A549 (cell line): Measurements from ENCODE around the gene SSNA1. TPM values are rescaled to one million over a fixed set of nuclear protein-coding genes. Genes with fewer than 3 reads are reported as not detected.

Source experiments
- ATAC-seq, 2 experiments: fragments of 200-7000 bp in 1 of 2; fragments of >200 bp in 1 of 2; cut with Nextera tagmentation in 1 of 2; cut with Tn5 transposase in 1 of 2; 3 replicates each; pipeline versions ENCODE4 v1.8.0 to v1.9.1; 2018 to 2020; ENCODE audit warnings: mild to moderate bottlenecking in 1 of 2, moderate library complexity in 1 of 2
- CTCF ChIA-PET: fragments of 300-600 bp; sonication (Branson Sonifier 250); formaldehyde crosslinking; extraction: SDS; loops from one replicate; lab custom pipeline; 2021; ENCODE audit warnings: antibody characterized with exemption, inconsistent platforms; lab: Yijun Ruan, JAX
- POLR2A ChIA-PET: fragments of 350-600 bp; formaldehyde crosslinking; extraction: SDS; loops from one replicate; lab custom pipeline; 2021; ENCODE audit warnings: antibody characterized with exemption, inconsistent platforms; lab: Yijun Ruan, JAX
- DNase-seq, 2 experiments: peaks; one replicate each; pipeline versions ENCODE4 v3.0.0 to v3.0.0-alpha.2; 2011 to 2016; ENCODE audit warnings: low read depth in 1 of 2, low spot score in 1 of 2
- FAIRE-seq: peaks from 2 replicates; lab custom pipeline; 2011; peaks lifted over from hg19 to GRCh38; lab: Jason Lieb, UNC
- H3K27ac ChIP-seq, 2 experiments: fragments of >200 bp; sonication (Bioruptor Twin); formaldehyde crosslinking; 3 replicates each; pipeline ENCODE4 v1.5.1; 2016 to 2017
- H3K4me1 ChIP-seq: fragments of >200 bp; sonication (Bioruptor Twin); formaldehyde crosslinking; 3 replicates; pipeline ENCODE4 v1.6.1; 2016
- H3K4me2 ChIP-seq: fragments of >200 bp; sonication (Bioruptor Twin); formaldehyde crosslinking; 3 replicates; pipeline ENCODE4 v1.6.1; 2016
- H3K4me3 ChIP-seq: fragments of >200 bp; sonication (Bioruptor Twin); formaldehyde crosslinking; 3 replicates; pipeline ENCODE4 v1.5.1; 2016
- H3K9me3 ChIP-seq: fragments of >200 bp; sonication (Bioruptor Twin); formaldehyde crosslinking; 3 replicates; pipeline ENCODE4 v1.6.1; 2016
- FOSB ChIP-seq: fragments of 250-450 bp; sonication (Bioruptor Pico); IDR thresholded peaks from 2 replicates; pipeline ENCODE4 v1.5.0; 2020; ENCODE audit warnings: mild to moderate bottlenecking, moderate library complexity
- FOSL2 ChIP-seq, 2 experiments: fragments of 450-650 bp in 1 of 2; fragments of >200 bp in 1 of 2; sonication (Bioruptor Twin) in 1 of 2; formaldehyde crosslinking; IDR thresholded peaks; 2 replicates each; pipeline versions ENCODE4 v1.5.0 to v1.6.1; 2016 to 2020; ENCODE audit warnings: mild to moderate bottlenecking in 1 of 2, moderate library complexity in 1 of 2
- GATA3 ChIP-seq: IDR thresholded peaks from 2 replicates; pipeline ENCODE4 v1.6.1; 2012; ENCODE audit warnings: borderline replicate concordance
- HES2 ChIP-seq: fragments of >200 bp; sonication (Bioruptor Twin); formaldehyde crosslinking; IDR thresholded peaks from 2 replicates; pipeline ENCODE4 v1.6.1; 2016
- HOXA7 ChIP-seq: fragments of 250-450 bp; sonication (Bioruptor Pico); IDR thresholded peaks from 2 replicates; pipeline ENCODE4 v1.5.0; 2020; ENCODE audit warnings: mild to moderate bottlenecking, moderate library complexity
- KDM1A ChIP-seq: fragments of 200-600 bp; sonication (generic); IDR thresholded peaks from 2 replicates; pipeline ENCODE4 v1.6.1; 2016; ENCODE audit warnings: low read depth, mild to moderate bottlenecking
- KDM5A ChIP-seq: fragments of 200-600 bp; sonication (generic); IDR thresholded peaks from 2 replicates; pipeline ENCODE4 v1.6.1; 2016; ENCODE audit warnings: antibody characterized with exemption, mild to moderate bottlenecking
- MAX ChIP-seq: IDR thresholded peaks from 2 replicates; pipeline ENCODE4 v1.6.1; 2012
- PHF8 ChIP-seq: fragments of 200-600 bp; sonication (generic); IDR thresholded peaks from 2 replicates; pipeline ENCODE4 v1.6.1; 2016; ENCODE audit warnings: low read depth, mild to moderate bottlenecking, antibody characterized with exemption, moderate library complexity, borderline replicate concordance
- POLR2AphosphoS2 ChIP-seq: conservative IDR thresholded peaks from 2 replicates; pipeline ENCODE4 v1.6.1; 2012; ENCODE audit warnings: low read length, improper control_type of control experiment, inconsistent platforms
- RCOR1 ChIP-seq: fragments of 150-350 bp; IDR thresholded peaks from 2 replicates; pipeline ENCODE4 v1.6.1; 2014; ENCODE audit warnings: antibody characterized with exemption, low read length, low read depth
- TFCP2L1 ChIP-seq: fragments of 250-450 bp; sonication (Bioruptor Pico); IDR thresholded peaks from 2 replicates; pipeline ENCODE4 v1.5.0; 2021; ENCODE audit warnings: mild to moderate bottlenecking
- ZSCAN20 ChIP-seq: fragments of 250-450 bp; sonication (Bioruptor Pico); IDR thresholded peaks from 2 replicates; pipeline ENCODE4 v1.8.0; 2022; ENCODE audit warnings: mild to moderate bottlenecking, moderate library complexity
- WGBS: methylation state at CpG from one replicate; pipeline ENCODE4 v1.1.6; 2017; ENCODE audit errors: missing lambda C conversion rate; 5-methylcytosine and 5-hydroxymethylcytosine counted together
- polyA plus RNA-seq, 4 experiments: library from polyadenylated mRNA; depleted of rRNA in 3 of 4; stranded (reverse); fragments of >200 nt; fragmentation: RNase III in 1 of 4; extraction: RNeasy Plus Mini Kit Qiagen cat#74134 plus additional on column Dnase treatment in 1 of 4; gene quantifications; 2 replicates in 3 of 4; 3 replicates in 1 of 4; pipeline ENCODE4 v1.2.3, GENCODE V29; 2011 to 2017
- TF ChIP-seq, protein P1 (sequence below): fragments of 200-600 bp; sonication (generic); IDR thresholded peaks from 2 replicates; pipeline ENCODE4 v1.6.1; 2016; ENCODE audit warnings: antibody characterized with exemption, mild to moderate bottlenecking, moderate library complexity

SSNA1 gene
- polyA plus RNA-seq, 2 of the 4 experiments (the other 2 are of a cell fraction), result 54.1 to 102 TPM

DNA sequence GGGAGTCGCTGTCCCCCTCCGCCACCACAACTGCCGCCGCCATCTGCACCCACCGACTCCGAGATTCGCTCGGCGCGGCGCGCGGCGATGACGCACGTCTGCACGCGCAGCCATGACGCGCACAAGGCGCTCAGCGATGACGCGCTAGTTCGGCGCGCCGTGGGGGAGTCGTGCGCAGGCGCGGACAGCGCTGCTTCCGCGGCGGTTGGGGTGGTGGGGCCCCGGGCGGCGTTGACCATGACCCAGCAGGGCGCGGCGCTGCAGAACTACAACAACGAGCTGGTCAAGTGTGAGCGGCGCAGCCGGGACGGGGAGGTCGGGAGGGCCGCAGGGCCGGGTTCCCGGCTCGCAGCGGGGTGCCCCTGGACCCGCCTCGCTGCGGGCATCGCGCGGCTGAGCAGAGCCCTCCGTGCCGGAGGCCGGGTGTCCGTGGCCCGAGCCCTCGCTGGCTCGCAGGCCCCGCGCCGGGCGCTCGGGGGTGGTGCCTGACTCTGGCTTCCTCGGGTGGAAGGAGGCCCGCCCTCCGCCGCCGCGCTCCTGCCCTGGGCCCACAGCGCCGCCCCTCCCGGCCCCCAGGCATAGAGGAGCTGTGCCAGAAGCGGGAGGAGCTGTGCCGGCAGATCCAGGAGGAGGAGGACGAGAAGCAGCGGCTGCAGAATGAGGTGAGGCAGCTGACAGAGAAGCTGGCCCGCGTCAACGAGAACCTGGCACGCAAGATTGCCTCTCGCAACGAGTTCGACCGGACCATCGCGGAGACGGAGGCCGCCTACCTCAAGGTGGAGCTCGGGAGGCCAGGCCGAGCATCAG, at the start of gene SSNA1, which contains the start of gene ANAPC2 (continued):
- TF ChIP-seq FOSB (CRISPR knock-in tag) (no peak), HES2 (no peak)

GRCh38 chr9:137138722-137139467, 49.6 kb upstream of the SSNA1 start, which contains the start of gene GRIN1:
Gene GRIN1, plus strand, starts transcription at chr9:137139154. Its CDS starts 333 bp downstream, at chr9:137139487.
- no peak within 1 kb of the TSS for H3K4me3 ChIP-seq
- ChIA-PET POLR2A (interaction anchor here (2.4 kb wide), 1 partner anchor 9 kb away, joined by 9 read pairs; no protein-coding TSS in a partner anchor), CTCF (interaction anchor here (0.6 to 2.3 kb wide), 9 partner anchors 9 to 109 kb away, joined by 3 to 9 read pairs (median 3); partner anchors contain the start of genes RNF224 and SSNA1)
- DNase-seq, result no peak
- H3K4me1 ChIP-seq, result peaks cover 10% of the 10 kb centered on the region; the same call in 1 of the 3 replicates
- TF ChIP-seq, protein P1, sequence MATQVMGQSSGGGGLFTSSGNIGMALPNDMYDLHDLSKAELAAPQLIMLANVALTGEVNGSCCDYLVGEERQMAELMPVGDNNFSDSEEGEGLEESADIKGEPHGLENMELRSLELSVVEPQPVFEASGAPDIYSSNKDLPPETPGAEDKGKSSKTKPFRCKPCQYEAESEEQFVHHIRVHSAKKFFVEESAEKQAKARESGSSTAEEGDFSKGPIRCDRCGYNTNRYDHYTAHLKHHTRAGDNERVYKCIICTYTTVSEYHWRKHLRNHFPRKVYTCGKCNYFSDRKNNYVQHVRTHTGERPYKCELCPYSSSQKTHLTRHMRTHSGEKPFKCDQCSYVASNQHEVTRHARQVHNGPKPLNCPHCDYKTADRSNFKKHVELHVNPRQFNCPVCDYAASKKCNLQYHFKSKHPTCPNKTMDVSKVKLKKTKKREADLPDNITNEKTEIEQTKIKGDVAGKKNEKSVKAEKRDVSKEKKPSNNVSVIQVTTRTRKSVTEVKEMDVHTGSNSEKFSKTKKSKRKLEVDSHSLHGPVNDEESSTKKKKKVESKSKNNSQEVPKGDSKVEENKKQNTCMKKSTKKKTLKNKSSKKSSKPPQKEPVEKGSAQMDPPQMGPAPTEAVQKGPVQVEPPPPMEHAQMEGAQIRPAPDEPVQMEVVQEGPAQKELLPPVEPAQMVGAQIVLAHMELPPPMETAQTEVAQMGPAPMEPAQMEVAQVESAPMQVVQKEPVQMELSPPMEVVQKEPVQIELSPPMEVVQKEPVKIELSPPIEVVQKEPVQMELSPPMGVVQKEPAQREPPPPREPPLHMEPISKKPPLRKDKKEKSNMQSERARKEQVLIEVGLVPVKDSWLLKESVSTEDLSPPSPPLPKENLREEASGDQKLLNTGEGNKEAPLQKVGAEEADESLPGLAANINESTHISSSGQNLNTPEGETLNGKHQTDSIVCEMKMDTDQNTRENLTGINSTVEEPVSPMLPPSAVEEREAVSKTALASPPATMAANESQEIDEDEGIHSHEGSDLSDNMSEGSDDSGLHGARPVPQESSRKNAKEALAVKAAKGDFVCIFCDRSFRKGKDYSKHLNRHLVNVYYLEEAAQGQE, result peak; percentile 79
- TF ChIP-seq RCOR1 (no peak), ZSCAN20 (CRISPR knock-in tag) (no peak), HOXA7 (no peak), GATA3 (no peak), POLR2AphosphoS2 (no peak), KDM5A (no peak), PHF8 (no peak)
- H3K4me2 ChIP-seq, result peak within 1 kb of the TSS; percentile 47
- peak in 1 of 2 experiments; percentile 15; a peak in 1 of 6 replicates for ATAC-seq
- H3K27ac ChIP-seq, result no peak within 1 kb of the TSS
- H3K9me3 ChIP-seq, result no peaks in the 10 kb centered on the region
- 52% methylated on average over 57 of the region's 104 CpGs for WGBS
- no peak for FAIRE-seq

- TF ChIP-seq, protein P1, result no peak
- TF ChIP-seq FOSL2 (IDR thresholded peaks at IDR 0.05) (no peak), FOSL2 (CRISPR knock-in tag; IDR thresholded peaks at IDR 0.05) (no peak), TFCP2L1 (no peak), KDM1A (no peak), MAX (no peak)
- TF ChIP-seq, all 56 proteins: peak for 0
- WGBS, result 81% methylated on average over 32 of the region's 37 CpGs
- ChIA-PET POLR2A (interaction anchor here (2.4 kb wide), 1 partner anchor 10 kb away, joined by 9 read pairs; no protein-coding TSS in a partner anchor), CTCF (interaction anchor here (1.5 to 1.7 kb wide), 2 partner anchors 10 to 110 kb away, joined by 3 to 6 read pairs; no protein-coding TSS in a partner anchor)
- FAIRE-seq (no peak), ATAC-seq (no peak), DNase-seq (no peak)
- H3K4me1 ChIP-seq, result peaks cover 10% of the 10 kb centered on the region; the same call in 1 of the 3 replicates
- no peaks in the 10 kb centered on the region for H3K9me3 ChIP-seq
- no peak overlapping the region for H3K27ac ChIP-seq
- H3K4me2 ChIP-seq, result no peak overlapping the region
- H3K4me3 ChIP-seq, result no peak overlapping the region
Observed at GRCh38 chr9:137139468-137140150, 48.9 kb upstream of the SSNA1 start.
